ENCODE results near the gene HSDL1.
A peak's percentile ranks its signal among the peaks of the same experiment; 100 is the strongest.

HSDL1 gene

GRCh38 chr16:84144859-84145639 is at the start of gene HSDL1, which contains the start of gene DNAAF1:
HSDL1 (minus strand) TSS chr16:84145177; CDS start chr16:84131321, 13,856 bp downstream.
DNAAF1 (plus strand) TSS chr16:84145308; CDS start chr16:84145441, 133 bp downstream.
- peak; percentile 27 for DNase-seq (ENCODE audit: low read depth)
- H3K4me3 ChIP-seq (ENCODE audit: low read depth, low read length), result peak within 1 kb of the TSS; percentile 79

GRCh38 chr16:84194018-84194417 is 49.0 kb upstream of the HSDL1 start:
- no peak for DNase-seq (ENCODE audit: low read depth)
- H3K4me3 ChIP-seq (ENCODE audit: low read depth, low read length), result no peak overlapping the region

- no peak for DNase-seq (ENCODE audit: low read depth)
- no peak overlapping the region for H3K4me3 ChIP-seq (ENCODE audit: low read depth, low read length)
These were observed 48.5 kb upstream of the HSDL1 start for GRCh38 chr16:84193480-84193879.

GRCh38 chr16:84191466-84191865 is 46.5 kb upstream of the HSDL1 start:
- H3K4me3 ChIP-seq (ENCODE audit: low read depth, low read length), result no peak overlapping the region
- no peak for DNase-seq (ENCODE audit: low read depth)

GRCh38 chr16:84190731-84191388 is 45.9 kb upstream of the HSDL1 start, which contains the start of gene ADAD2:
ADAD2 (plus strand) TSS chr16:84191157; CDS start chr16:84191231, 74 bp downstream.
- DNase-seq (ENCODE audit: low read depth), result no peak

GRCh38 chr16:84186685-84187437 is 41.9 kb upstream of the HSDL1 start, which contains the start of gene TAF1C:
TAF1C (minus strand) TSS chr16:84187057; CDS start chr16:84184988, 2,069 bp downstream.
- peak; percentile 75 for DNase-seq (ENCODE audit: low read depth)
- H3K4me3 ChIP-seq (ENCODE audit: low read depth, low read length), result peak within 1 kb of the TSS; percentile 83

More at GRCh38 chr16:84190731-84191388, 45.9 kb upstream of the HSDL1 start, which contains the start of gene ADAD2:
- H3K4me3 ChIP-seq (ENCODE audit: low read depth, low read length), result no peak within 1 kb of the TSS

- no peak for DNase-seq (ENCODE audit: low read depth)
- no peak overlapping the region for H3K4me3 ChIP-seq (ENCODE audit: low read depth, low read length)
These were observed 39.8 kb upstream of the HSDL1 start for GRCh38 chr16:84184775-84185174.

GRCh38 chr16:84183911-84184591 is 39.1 kb upstream of the HSDL1 start:
- no peak for DNase-seq (ENCODE audit: low read depth)

GRCh38 chr16:84183572-84183875 is 38.5 kb upstream of the HSDL1 start:
- no peak for DNase-seq (ENCODE audit: low read depth)
- H3K4me3 ChIP-seq (ENCODE audit: low read depth, low read length), result no peak overlapping the region

More at GRCh38 chr16:84183911-84184591, 39.1 kb upstream of the HSDL1 start:
- no peak overlapping the region for H3K4me3 ChIP-seq (ENCODE audit: low read depth, low read length)

GRCh38 chr16:84182680-84183571 is 37.9 kb upstream of the HSDL1 start:
- no peak for DNase-seq (ENCODE audit: low read depth)

GRCh38 chr16:84182104-84182503 is 37.1 kb upstream of the HSDL1 start:
- no peak overlapping the region for H3K4me3 ChIP-seq (ENCODE audit: low read depth, low read length)
- no peak for DNase-seq (ENCODE audit: low read depth)

More at GRCh38 chr16:84182680-84183571, 37.9 kb upstream of the HSDL1 start:
- no peak overlapping the region for H3K4me3 ChIP-seq (ENCODE audit: low read depth, low read length)

- H3K4me3 ChIP-seq (ENCODE audit: low read depth, low read length), result no peak overlapping the region
- DNase-seq (ENCODE audit: low read depth), result no peak
These were observed 36.4 kb upstream of the HSDL1 start for GRCh38 chr16:84181144-84181915.

- no peak for DNase-seq (ENCODE audit: low read depth)
- H3K4me3 ChIP-seq (ENCODE audit: low read depth, low read length), result no peak overlapping the region
These were observed 35.7 kb upstream of the HSDL1 start for GRCh38 chr16:84180519-84181140.

GRCh38 chr16:84179612-84180320 is 34.8 kb upstream of the HSDL1 start:
- no peak for DNase-seq (ENCODE audit: low read depth)
- H3K4me3 ChIP-seq (ENCODE audit: low read depth, low read length), result no peak overlapping the region

- DNase-seq (ENCODE audit: low read depth), result no peak
- no peak overlapping the region for H3K4me3 ChIP-seq (ENCODE audit: low read depth, low read length)
These were observed 34.1 kb upstream of the HSDL1 start for GRCh38 chr16:84178892-84179611.

GRCh38 chr16:84178146-84178765 is 33.3 kb upstream of the HSDL1 start:
- DNase-seq (ENCODE audit: low read depth), result no peak

More at GRCh38 chr16:84178146-84178765, 33.3 kb upstream of the HSDL1 start:
- no peak overlapping the region for H3K4me3 ChIP-seq (ENCODE audit: low read depth, low read length)

Data from skeletal muscle cell (primary cell).